ENCODE data around the gene VAV1. TPM values are rescaled to one million over a fixed set of nuclear protein-coding genes. Genes with fewer than 3 reads are reported as not detected.

The VAV1 gene
- total RNA-seq, 1 experiment from 2014 or later, result 7.5 TPM

- intact Hi-C loops (cut with micrococcal nuclease; ENCODE audit: unreplicated experiment), result no loop called here
- CTCF ChIA-PET, result no interaction called here
- peaks cover 67% of the 10 kb centered on the region for H3K27me3 ChIP-seq (ENCODE audit: insufficient read depth, low read depth)
These were observed 119.4 kb downstream of the VAV1 start for GRCh38 chr19:6891761-6892385.

GRCh38 chr19:6894313-6894712 lies 121.8 kb downstream of the VAV1 start:
- Histone ChIP-seq H3K27me3 (ENCODE audit: insufficient read depth, low read depth) (peaks cover 44% of the 10 kb centered on the region), H3K9me2 (ENCODE audit: insufficient read depth) (no peaks in the 10 kb centered on the region), H3K4me2 (no peak overlapping the region), H3K36me3 (ENCODE audit: low read depth) (no peaks in the 10 kb centered on the region), H3K79me2 (ENCODE audit: low read depth) (no peaks in the 10 kb centered on the region), H4K20me1 (ENCODE audit: insufficient read depth) (no peaks in the 10 kb centered on the region), H3F3A (ENCODE audit: insufficient read depth, low read depth) (no peaks in the 10 kb centered on the region), H3K4me1 (replicated peaks; ENCODE audit: insufficient read depth) (no peaks in the 10 kb centered on the region), H3K4me3 (no peak overlapping the region), H3K27ac (no peak overlapping the region), H2AFZ (no peak overlapping the region), H3K9me3 (ENCODE audit: insufficient read depth, low read depth) (no peaks in the 10 kb centered on the region)
- no TSS peak for BruUV-seq (replicated peaks)
- no peak for TF ChIP-seq CTCF (conservative IDR thresholded peaks at IDR 0.05)
- no peak for TF ChIP-seq EZH2 (IDR thresholded peaks at IDR 0.05; ENCODE audit: low read depth)
- POLR2A ChIA-PET (ENCODE audit: unreplicated experiment), result interaction anchor here (0.7 kb wide), 1 partner anchor 1475 kb away, joined by 4 read pairs; no protein-coding TSS in a partner anchor
- CTCF ChIA-PET, result no interaction called here
- DNase-seq, result no peak
- intact Hi-C loops (cut with micrococcal nuclease; ENCODE audit: unreplicated experiment), result no loop called here

More at GRCh38 chr19:6891761-6892385, 119.4 kb downstream of the VAV1 start:
- TF ChIP-seq EZH2 (IDR thresholded peaks at IDR 0.05; ENCODE audit: low read depth) (no peak), CTCF (conservative IDR thresholded peaks at IDR 0.05) (no peak)
- POLR2A ChIA-PET (ENCODE audit: unreplicated experiment), result no interaction called here
- no TSS peak for BruUV-seq (replicated peaks)
- Histone ChIP-seq H3K36me3 (ENCODE audit: low read depth) (no peaks in the 10 kb centered on the region), H3K79me2 (ENCODE audit: low read depth) (no peaks in the 10 kb centered on the region), H3F3A (ENCODE audit: insufficient read depth, low read depth) (no peaks in the 10 kb centered on the region), H4K20me1 (ENCODE audit: insufficient read depth) (no peaks in the 10 kb centered on the region), H3K4me1 (replicated peaks; ENCODE audit: insufficient read depth) (no peaks in the 10 kb centered on the region), H3K4me3 (no peak overlapping the region), H3K9me2 (ENCODE audit: insufficient read depth) (no peaks in the 10 kb centered on the region), H3K9me3 (ENCODE audit: insufficient read depth, low read depth) (peaks cover 4% of the 10 kb centered on the region; the same call in 1 of the 2 replicates), H3K4me2 (no peak overlapping the region), H3K27ac (no peak overlapping the region), H2AFZ (no peak overlapping the region)
- no peak for DNase-seq

GRCh38 chr19:6903446-6903845 lies 130.9 kb downstream of the VAV1 start:
- CTCF ChIA-PET, result no interaction called here
- H3K4me1 ChIP-seq (replicated peaks; ENCODE audit: insufficient read depth), result no peaks in the 10 kb centered on the region
- H3K9me2 ChIP-seq (ENCODE audit: insufficient read depth), result no peaks in the 10 kb centered on the region
- H3F3A ChIP-seq (ENCODE audit: insufficient read depth, low read depth), result no peaks in the 10 kb centered on the region
- no peak for DNase-seq
- intact Hi-C loops (cut with micrococcal nuclease; ENCODE audit: unreplicated experiment), result no loop called here
- no peak overlapping the region for H3K27ac ChIP-seq
- H3K79me2 ChIP-seq (ENCODE audit: low read depth), result no peaks in the 10 kb centered on the region
- no TSS peak for BruUV-seq (replicated peaks)
- no peak overlapping the region for H2AFZ ChIP-seq
- H3K36me3 ChIP-seq (ENCODE audit: low read depth), result no peaks in the 10 kb centered on the region
- H3K4me2 ChIP-seq, result no peak overlapping the region
- no peaks in the 10 kb centered on the region for H3K9me3 ChIP-seq (ENCODE audit: insufficient read depth, low read depth)
- POLR2A ChIA-PET (ENCODE audit: unreplicated experiment), result no interaction called here
- H3K4me3 ChIP-seq, result no peak overlapping the region
- H4K20me1 ChIP-seq (ENCODE audit: insufficient read depth), result no peaks in the 10 kb centered on the region
- TF ChIP-seq EZH2 (IDR thresholded peaks at IDR 0.05; ENCODE audit: low read depth), result no peak
- H3K27me3 ChIP-seq (ENCODE audit: insufficient read depth, low read depth), result peaks cover 17% of the 10 kb centered on the region; the same call in 1 of the 2 replicates
